Tongue (tissue), 2 donors: ENCODE measurements around the gene DCAF6. TPM values are rescaled to one million over a fixed set of nuclear protein-coding genes. Genes with fewer than 3 reads are reported as not detected.
"Not testable (repeated sequence)": the region's sequence is repeated elsewhere in the genome, so short reads cannot be mapped to it uniquely, and the experiment has no call there.

Experiments used
- DNase-seq: peaks from one replicate; pipeline ENCODE4 v3.0.0-alpha.2; 2015
- total RNA-seq: library from RNA; depleted of rRNA; stranded (reverse); fragments of >200 nt; gene quantifications from one replicate; pipeline ENCODE4 v1.2.3, GENCODE V29; 2014

Gene DCAF6, protein sequence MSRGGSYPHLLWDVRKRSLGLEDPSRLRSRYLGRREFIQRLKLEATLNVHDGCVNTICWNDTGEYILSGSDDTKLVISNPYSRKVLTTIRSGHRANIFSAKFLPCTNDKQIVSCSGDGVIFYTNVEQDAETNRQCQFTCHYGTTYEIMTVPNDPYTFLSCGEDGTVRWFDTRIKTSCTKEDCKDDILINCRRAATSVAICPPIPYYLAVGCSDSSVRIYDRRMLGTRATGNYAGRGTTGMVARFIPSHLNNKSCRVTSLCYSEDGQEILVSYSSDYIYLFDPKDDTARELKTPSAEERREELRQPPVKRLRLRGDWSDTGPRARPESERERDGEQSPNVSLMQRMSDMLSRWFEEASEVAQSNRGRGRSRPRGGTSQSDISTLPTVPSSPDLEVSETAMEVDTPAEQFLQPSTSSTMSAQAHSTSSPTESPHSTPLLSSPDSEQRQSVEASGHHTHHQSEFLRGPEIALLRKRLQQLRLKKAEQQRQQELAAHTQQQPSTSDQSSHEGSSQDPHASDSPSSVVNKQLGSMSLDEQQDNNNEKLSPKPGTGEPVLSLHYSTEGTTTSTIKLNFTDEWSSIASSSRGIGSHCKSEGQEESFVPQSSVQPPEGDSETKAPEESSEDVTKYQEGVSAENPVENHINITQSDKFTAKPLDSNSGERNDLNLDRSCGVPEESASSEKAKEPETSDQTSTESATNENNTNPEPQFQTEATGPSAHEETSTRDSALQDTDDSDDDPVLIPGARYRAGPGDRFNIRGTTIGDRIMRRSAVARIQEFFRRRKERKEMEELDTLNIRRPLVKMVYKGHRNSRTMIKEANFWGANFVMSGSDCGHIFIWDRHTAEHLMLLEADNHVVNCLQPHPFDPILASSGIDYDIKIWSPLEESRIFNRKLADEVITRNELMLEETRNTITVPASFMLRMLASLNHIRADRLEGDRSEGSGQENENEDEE
- total RNA-seq = 150 TPM

- peak; percentile 100 for DNase-seq
Measured at GRCh38 chr1:167936068-167936929, at the start of gene DCAF6. TSS of gene DCAF6 (plus strand) at chr1:167936683. CDS start at chr1:167936912, 229 bp downstream.

DNA sequence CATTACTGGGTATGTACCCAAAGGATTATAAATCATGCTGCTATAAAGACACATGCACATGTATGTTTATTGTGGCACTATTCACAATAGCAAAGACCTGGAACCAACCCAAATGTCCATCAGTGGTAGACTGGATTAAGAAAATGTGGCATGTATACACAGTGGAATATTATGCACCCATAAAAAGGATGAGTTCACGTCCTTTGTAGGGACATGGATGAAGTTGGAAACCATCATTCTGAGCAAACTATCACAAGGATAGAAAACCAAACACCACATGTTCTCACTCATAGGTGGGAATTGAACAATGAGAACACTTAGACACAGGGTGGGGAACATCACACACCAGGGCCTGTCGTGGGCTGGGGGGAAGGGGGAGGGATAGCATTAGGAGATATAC lies 49.3 kb upstream of the DCAF6 start:
- not testable (repeated sequence) for DNase-seq

DNA sequence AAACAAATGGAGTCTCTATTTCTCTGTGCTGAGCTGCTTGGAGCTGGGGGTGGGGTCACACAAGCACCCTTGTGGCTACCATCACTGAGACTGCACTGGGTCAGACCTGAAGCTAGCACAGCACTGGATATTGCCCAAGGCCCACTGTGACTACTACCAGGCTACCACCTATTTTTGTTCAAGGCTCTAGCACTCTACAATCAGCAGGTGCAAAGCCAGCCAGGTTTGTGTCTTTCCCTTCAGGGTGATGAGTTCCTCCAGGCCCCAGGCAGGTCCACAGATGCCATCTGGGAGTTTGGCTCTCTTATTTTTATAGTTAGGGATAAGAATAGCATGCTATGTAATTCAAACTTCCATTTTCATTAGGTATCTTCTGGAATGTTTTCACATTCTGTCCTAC lies 46.1 kb upstream of the DCAF6 start:
- no peak for DNase-seq

GRCh38 chr1:167893798-167894197 lies 42.7 kb upstream of the DCAF6 start:
- DNase-seq = no peak

- DNase-seq = no peak
Measured at GRCh38 chr1:167898578-167899222, 37.8 kb upstream of the DCAF6 start.

DNA sequence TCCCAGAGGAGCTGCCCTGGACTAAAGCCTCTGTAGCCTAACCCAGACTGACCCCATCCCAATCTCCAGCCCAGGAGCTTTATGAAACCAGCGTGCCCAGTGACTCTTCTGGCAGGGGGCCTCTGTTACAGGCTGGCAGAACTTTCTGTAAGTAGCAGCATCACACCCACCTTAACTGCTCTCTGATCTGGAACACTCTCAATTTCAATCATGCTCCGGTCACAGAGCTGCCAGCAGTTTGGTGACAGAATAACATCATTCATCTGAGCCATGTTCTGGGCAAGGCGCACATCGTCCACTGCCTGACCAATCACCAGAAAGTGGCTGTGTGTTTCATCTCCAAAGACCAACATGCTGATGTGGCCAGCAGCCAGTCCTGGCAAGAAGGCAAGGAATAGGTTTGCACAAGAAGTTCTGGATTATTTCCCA lies 37.2 kb upstream of the DCAF6 start:
- no peak for DNase-seq

DNA sequence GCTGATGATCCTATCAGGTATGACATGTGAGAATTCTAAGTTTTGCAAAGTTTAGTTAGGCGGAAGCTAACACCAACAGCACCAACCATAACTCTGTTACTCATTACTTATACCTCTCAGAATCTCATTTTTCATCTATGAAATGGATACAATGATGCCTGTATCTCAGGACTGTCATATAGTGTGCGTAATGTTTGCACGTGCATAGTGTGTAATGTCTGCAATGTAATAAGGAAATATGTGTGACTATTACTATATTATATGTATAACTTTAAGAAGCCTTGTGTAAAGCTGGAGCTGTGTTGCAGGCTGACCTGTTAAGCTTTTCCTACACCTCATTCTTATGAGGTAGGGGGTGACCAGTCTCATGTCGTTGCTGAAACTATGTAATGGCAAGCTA lies 35.6 kb upstream of the DCAF6 start:
- no peak for DNase-seq

DNA sequence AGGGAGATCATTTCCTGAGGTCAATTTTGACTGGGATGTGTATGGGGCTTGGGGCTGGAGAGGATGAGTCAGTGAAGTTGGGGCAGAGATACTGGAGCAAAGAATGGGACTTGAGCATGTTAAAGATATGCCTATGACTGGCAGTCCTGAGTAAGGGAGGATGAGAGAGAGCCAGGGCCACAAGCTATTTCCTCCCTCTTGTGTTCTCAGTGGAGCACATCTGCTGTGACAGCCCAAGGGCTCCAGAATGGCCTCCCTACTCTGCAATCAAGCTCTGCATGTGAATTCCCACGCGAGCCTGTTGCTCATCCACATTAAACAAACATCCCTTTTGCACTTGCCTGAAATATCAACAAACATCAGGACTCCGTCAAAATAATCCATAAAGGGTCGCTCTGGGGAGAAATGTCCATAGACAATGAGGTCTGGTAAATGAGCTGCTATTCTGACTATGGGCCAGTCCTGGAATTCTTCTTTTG lies 31.8 kb upstream of the DCAF6 start:
- peak; percentile 54 for DNase-seq

- DNase-seq = peak; percentile 73
Measured at GRCh38 chr1:167905182-167905581, 31.3 kb upstream of the DCAF6 start.

DNA sequence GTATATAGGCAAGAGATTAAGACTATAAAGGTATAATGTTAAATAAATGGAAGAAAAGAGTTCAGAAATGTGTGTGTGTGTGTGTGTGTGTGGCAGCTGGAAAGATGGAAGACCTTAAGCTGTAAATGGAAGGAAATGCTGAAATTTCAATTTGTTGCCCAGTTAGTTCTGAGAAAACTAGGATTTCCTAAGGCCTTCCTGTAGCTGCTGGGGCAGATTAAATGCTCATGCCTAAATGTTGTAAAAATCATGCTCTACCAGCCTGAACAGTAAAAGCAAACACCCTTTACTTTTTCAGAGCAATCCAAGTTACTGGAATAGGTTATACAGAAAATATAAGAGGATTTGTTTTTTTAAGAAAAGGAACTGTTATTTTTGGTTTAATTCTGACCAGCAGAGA lies 30.8 kb upstream of the DCAF6 start:
- DNase-seq = peak; percentile 13

- DNase-seq = no peak
Measured at GRCh38 chr1:167909691-167910180, 26.7 kb upstream of the DCAF6 start.

GRCh38 chr1:167910530-167910929 lies 26.0 kb upstream of the DCAF6 start:
- DNase-seq = no peak

DNA sequence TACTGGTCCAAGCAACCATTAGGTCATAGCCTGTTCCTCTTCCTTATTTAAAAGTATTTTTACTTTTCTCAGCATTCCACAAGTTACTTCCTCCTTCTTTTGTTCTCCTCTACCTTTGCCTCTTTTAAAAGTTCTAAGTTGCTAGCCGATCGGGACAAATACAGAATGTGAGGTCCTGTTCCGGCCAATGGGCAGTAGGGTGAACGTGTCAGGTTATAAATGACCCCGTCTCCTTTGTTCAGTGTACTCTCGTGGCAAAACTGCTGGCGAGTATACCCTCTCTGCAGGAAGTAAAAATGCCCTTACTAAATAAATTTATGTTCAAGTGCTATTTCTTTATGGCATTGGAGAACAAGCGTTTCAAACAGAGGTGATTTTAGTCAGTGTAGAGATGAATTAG lies 25.1 kb upstream of the DCAF6 start:
- no peak for DNase-seq

DNA sequence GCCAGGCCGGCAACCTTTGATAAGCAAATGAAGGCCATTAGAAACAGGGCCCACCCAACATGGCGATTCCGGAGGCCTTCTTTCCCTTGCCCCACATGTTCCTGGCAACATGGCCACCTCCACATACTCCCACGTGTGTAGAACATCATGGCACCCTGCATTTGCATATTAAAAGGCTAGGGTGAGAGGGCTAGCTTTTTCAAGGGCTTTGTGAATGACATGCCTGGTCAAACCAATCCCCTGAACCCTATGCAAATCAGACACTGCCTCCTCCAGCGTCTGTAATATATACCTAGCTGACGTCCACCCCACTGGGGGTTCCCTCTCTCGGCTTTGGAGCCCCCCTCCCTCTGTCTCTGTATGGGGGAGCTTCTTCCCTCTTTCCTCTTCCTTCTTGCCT lies 24.2 kb upstream of the DCAF6 start:
- no peak for DNase-seq

DNA sequence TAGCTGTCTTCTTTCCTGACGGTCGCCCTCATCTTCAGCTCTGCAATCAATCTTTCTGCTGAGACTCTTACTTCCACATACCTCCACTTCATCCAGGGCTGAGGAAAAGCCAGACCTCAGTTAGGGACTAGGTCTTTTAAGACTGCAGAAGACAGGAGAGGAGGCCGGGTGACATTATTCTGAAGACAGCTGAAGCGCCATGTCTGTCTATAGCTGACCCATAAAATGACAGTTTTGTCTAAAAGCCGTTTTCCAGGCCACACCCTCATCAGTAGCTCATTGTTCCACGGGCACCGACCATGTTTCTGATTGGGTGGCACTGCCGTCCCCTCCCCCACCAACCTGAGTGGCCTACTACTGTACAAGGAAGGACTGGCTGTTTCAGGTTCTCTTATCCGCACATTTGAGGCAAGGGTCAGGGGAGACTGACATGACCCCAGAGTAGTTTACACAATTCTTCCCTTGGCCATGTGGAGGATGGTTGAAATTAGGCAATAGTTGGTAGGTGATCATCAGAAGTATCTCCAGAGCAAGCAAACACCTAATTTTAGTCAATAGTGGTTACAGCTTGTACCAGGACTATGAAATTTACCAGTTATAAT lies 22.5 kb upstream of the DCAF6 start, which contains the start of gene ADCY10:
ADCY10 (minus strand) TSS at position 240 of the 602 bp plus-strand sequence. CDS start 8,994 bp downstream, outside the sequence.
- DNase-seq = no peak

- no peak for DNase-seq
Measured at GRCh38 chr1:167915569-167915968, 20.9 kb upstream of the DCAF6 start.

GRCh38 chr1:167916766-167917511 lies 19.5 kb upstream of the DCAF6 start:
- no peak for DNase-seq

- peak; percentile 11 for DNase-seq
Measured at GRCh38 chr1:167922023-167922422, 14.5 kb upstream of the DCAF6 start.

GRCh38 chr1:167922611-167923074 lies 13.8 kb upstream of the DCAF6 start:
- no peak for DNase-seq
